ENCODE measurements around the gene ATL3.
"Not testable (repeated sequence)": the region's sequence is repeated elsewhere in the genome, so short reads cannot be mapped to it uniquely, and the experiment has no call there.

The ATL3 gene

DNA sequence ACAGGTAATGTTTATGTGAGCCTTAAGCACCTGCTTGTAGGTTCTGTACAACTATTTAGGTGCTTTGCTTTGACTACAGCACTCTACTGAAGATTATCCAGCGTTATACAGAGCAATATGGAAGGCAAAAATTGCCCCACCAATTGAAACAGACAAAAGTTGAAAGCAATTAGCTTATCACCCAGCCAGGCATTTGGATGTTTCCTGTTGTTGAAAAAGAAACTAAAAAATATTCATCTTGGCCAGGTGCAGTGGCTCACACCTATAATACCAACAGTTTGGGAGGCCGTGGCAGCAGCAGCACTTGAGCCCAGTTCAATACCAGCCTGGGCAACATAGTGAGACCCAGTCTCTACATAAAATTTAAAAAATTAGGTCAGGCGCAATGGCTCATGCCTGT, 18.5 kb downstream of the ATL3 start:
- H3K36me3 ChIP-seq: peaks cover 11% of the 10 kb centered on the region
- H3K4me1 ChIP-seq (ENCODE audit: control insufficient read depth in 1 of 2, insufficient read depth in 1 of 2, low read depth in 1 of 2, low read length in 1 of 2): no peaks in the 10 kb centered on the region
- no peak overlapping the region for H3K4me3 ChIP-seq (ENCODE audit: low read depth in 1 of 2, low read length in 1 of 2)
- no peaks in the 10 kb centered on the region for H3K27me3 ChIP-seq
- TF ChIP-seq, protein P1, sequence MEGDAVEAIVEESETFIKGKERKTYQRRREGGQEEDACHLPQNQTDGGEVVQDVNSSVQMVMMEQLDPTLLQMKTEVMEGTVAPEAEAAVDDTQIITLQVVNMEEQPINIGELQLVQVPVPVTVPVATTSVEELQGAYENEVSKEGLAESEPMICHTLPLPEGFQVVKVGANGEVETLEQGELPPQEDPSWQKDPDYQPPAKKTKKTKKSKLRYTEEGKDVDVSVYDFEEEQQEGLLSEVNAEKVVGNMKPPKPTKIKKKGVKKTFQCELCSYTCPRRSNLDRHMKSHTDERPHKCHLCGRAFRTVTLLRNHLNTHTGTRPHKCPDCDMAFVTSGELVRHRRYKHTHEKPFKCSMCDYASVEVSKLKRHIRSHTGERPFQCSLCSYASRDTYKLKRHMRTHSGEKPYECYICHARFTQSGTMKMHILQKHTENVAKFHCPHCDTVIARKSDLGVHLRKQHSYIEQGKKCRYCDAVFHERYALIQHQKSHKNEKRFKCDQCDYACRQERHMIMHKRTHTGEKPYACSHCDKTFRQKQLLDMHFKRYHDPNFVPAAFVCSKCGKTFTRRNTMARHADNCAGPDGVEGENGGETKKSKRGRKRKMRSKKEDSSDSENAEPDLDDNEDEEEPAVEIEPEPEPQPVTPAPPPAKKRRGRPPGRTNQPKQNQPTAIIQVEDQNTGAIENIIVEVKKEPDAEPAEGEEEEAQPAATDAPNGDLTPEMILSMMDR (IDR thresholded peaks at IDR 0.05): no peak
- H3K27ac ChIP-seq: no peak overlapping the region
- H3K9me3 ChIP-seq: no peaks in the 10 kb centered on the region

DNA sequence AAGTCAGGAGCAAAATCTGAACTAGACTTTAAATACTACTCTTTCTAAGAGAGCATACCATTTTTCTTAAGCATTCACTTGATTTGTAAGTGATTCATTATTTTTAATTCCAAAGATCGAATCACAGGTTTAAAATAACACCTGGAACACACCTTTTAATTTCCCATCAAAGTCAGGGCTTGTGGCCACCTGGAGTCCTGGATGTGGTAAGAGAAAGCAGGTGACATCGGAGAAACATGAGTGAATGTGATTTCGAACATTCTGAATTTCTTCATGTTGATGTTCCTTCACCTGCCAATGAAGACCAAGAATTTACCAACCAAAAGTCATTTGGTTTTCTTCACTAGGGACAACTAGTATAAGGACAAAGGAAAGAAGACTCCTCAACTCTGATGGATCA, 28.0 kb downstream of the ATL3 start:
- Histone ChIP-seq H3K4me3 (ENCODE audit: low read depth in 1 of 2, low read length in 1 of 2) (no peak overlapping the region), H3K27me3 (no peaks in the 10 kb centered on the region), H3K4me1 (ENCODE audit: control insufficient read depth in 1 of 2, insufficient read depth in 1 of 2, low read depth in 1 of 2, low read length in 1 of 2) (no peaks in the 10 kb centered on the region), H3K9me3 (no peaks in the 10 kb centered on the region), H3K36me3 (peaks cover 28% of the 10 kb centered on the region), H3K27ac (no peak overlapping the region)
- TF ChIP-seq, protein P1 (IDR thresholded peaks at IDR 0.05): no peak

DNA sequence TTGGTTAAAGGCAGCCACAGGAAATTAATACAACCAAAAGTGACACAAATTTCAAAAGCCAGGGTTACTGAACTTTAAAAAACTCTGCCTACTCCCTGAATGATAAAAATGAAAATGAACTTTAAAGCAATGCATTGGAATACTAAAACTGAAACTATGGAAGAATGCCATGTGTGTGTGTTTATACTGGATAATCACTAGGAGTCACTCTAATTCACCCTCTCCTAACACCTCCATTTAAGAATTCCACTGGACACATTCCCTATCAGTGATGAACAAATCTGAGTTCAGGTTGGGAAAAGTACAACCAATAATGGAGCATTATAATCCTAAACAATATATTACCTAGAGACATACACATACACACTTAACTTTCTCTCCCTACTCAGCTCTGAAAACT, 29.4 kb downstream of the ATL3 start:
- Histone ChIP-seq H3K36me3 (peaks cover 29% of the 10 kb centered on the region), H3K4me3 (ENCODE audit: low read depth in 1 of 2, low read length in 1 of 2) (no peak overlapping the region), H3K9me3 (no peaks in the 10 kb centered on the region), H3K4me1 (ENCODE audit: control insufficient read depth in 1 of 2, insufficient read depth in 1 of 2, low read depth in 1 of 2, low read length in 1 of 2) (no peaks in the 10 kb centered on the region), H3K27me3 (no peaks in the 10 kb centered on the region), H3K27ac (no peak overlapping the region)
- TF ChIP-seq, protein P1 (IDR thresholded peaks at IDR 0.05): no peak

DNA sequence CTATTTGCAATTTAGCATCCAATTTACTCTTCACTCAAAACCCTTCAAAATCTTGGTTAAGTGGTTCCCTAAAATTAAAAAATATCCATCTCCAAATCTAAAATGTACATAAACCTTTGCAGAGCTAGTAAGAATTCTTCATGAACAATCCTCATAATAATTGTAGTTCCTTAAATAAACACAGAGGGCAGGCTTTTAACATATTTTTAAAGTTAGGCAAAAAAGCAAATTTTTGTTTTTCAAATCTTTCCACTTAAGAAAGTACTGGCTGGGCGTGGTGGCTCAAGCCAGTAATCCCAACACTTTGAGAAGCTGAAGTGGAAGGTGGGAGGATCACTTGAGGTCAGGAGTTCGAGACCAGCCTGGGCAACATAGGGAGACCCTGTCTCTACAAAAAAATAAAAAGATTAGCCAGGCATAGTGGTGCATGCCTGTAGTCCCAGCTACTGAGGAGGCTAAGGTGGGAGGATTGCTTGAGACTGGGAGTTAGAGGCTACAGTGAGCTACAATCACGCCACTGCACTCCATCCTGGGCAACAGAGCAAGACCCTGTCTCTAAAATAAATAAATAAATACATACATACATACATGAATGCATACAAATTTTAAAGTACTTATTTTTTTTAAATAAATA, 31.9 kb downstream of the ATL3 start:
- Histone ChIP-seq H3K27me3 (no peaks in the 10 kb centered on the region), H3K4me1 (ENCODE audit: control insufficient read depth in 1 of 2, insufficient read depth in 1 of 2, low read depth in 1 of 2, low read length in 1 of 2) (no peaks in the 10 kb centered on the region), H3K4me3 (ENCODE audit: low read depth in 1 of 2, low read length in 1 of 2) (no peak overlapping the region), H3K9me3 (no peaks in the 10 kb centered on the region), H3K27ac (no peak overlapping the region), H3K36me3 (peaks cover 24% of the 10 kb centered on the region)
- TF ChIP-seq, protein P1 (IDR thresholded peaks at IDR 0.05): peak; percentile 34

DNA sequence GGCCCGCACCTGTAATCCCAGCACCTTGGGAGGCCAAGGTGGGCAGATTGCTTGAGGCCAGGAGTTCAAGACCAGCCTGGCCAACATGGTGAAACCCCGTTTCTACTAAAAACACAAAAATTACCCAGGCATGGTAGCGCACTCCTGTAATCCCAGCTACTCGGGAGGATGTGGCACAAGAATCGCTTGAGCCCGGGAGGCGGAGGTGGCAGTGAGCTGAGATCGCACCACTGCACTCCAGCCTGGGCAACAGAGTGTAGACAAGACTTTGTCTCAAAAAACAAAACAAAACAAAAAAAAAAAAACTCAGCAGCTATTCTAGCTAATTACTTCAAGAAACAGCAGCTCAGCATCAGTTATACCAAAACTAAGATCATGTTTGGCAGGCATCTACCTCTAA, 32.7 kb downstream of the ATL3 start:
- H3K27ac ChIP-seq; H3K4me3 ChIP-seq (ENCODE audit: low read depth in 1 of 2, low read length in 1 of 2); H3K27me3 ChIP-seq; H3K4me1 ChIP-seq (ENCODE audit: control insufficient read depth in 1 of 2, insufficient read depth in 1 of 2, low read depth in 1 of 2, low read length in 1 of 2); H3K9me3 ChIP-seq: not testable (repeated sequence)
- H3K36me3 ChIP-seq: peaks cover 24% of the 10 kb centered on the region

DNA sequence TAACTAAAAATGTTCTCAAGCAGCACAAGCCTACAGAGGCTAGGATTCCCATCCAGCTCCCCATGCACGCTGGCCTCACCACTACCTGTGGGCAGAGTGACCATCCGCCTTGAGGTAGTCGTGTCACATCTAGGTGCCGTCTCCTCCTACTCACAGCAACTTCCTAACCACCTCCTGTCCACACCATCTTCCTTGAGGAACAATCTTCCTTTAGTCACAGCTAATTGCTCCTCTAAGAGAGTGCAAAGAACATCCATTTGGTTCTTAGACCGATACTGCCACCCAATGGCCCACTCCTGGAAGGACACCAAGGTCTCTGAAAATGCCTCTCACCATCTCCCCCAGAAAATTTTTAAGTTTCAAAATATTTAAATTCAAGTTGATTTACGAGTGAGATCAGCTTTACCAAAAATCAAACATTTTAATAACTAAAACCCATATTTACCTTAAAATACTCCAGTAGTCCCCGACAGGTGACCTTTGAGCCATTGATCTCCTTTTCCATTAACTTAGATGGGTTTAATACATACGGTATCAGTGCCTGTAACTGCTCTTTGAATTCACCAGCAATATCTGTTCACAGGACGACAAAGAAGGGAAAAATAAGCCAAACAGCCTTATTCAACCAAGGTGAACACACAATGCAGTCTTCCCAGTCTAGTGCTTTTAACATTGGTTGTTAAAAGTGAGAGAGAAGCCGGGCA, 35.3 kb downstream of the ATL3 start:
- Histone ChIP-seq H3K36me3 (peaks cover 28% of the 10 kb centered on the region), H3K4me3 (ENCODE audit: low read depth in 1 of 2, low read length in 1 of 2) (no peak overlapping the region), H3K27ac (no peak overlapping the region), H3K4me1 (ENCODE audit: control insufficient read depth in 1 of 2, insufficient read depth in 1 of 2, low read depth in 1 of 2, low read length in 1 of 2) (no peaks in the 10 kb centered on the region), H3K9me3 (no peaks in the 10 kb centered on the region), H3K27me3 (no peaks in the 10 kb centered on the region)
- TF ChIP-seq, protein P1 (IDR thresholded peaks at IDR 0.05): peak; percentile 72
